RPMI8226 (cell line): Measurements from ENCODE around the gene SUN1.
A peak's percentile ranks its signal among the peaks of the same experiment; 100 is the strongest.

Source experiments
- DNase-seq: peaks from one replicate; pipeline ENCODE4 v3.0.0-alpha.2; 2015

SUN1 gene

DNA sequence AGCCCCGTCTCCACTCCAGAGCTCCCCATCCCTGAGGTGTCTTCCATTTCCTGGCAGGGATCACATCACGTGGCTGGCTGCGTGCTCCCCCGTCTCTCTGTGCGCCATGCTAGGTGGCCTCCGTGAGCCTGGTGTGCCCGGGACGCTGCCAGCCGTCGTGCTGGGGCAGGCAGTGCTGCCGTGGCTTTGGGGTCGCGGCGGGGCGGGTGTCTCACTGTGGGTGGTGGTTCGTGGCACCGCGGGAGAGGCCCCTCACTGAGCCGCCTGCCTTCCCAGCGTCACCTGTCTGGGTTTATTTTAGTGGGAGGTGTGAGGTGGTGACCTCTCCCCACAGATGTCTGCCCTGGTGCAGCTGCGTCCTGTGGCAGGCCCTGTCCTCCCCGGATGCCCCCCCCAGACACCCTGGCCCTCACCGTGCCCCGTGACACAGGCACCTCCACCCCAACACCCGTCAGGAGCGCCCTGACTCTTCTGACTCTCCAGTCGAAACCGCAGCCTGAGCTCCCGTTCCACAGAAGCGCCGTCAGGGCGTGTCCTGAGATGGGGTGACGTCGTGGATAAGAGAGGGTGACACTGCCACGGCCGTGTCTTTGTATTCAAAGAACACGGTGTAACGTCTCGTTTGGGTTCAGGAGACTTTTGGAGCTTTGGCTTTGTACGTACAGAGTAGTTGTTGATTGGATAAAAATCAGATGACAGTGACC lies 62.0 kb downstream of the SUN1 start:
- no peak for DNase-seq

DNA sequence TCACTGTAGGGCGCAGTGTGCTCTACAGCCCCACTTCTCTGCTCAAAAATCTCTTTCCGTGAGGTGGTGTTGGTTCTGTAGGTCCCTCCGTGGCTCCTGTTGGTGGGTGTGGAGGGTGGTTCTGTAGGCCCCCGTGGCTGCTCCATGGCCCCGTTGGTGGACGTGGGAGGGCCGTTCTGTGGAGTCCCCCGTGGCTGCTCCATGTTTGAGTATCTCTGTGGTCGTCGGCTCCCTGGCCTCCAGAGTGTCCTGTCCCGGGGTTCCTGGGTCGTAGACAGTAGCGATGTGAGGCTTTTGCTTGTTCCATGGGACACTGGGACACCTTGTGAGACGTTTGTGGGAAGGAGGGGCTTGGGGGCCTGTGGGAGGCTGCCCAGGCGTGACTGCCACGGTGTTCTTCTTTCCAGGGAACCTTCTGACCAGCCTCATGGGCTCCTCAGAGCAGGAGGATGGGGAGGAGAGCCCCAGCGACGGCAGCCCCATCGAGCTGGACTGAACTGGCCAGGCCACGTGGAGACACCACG lies 62.7 kb downstream of the SUN1 start:
- DNase-seq: no peak

DNA sequence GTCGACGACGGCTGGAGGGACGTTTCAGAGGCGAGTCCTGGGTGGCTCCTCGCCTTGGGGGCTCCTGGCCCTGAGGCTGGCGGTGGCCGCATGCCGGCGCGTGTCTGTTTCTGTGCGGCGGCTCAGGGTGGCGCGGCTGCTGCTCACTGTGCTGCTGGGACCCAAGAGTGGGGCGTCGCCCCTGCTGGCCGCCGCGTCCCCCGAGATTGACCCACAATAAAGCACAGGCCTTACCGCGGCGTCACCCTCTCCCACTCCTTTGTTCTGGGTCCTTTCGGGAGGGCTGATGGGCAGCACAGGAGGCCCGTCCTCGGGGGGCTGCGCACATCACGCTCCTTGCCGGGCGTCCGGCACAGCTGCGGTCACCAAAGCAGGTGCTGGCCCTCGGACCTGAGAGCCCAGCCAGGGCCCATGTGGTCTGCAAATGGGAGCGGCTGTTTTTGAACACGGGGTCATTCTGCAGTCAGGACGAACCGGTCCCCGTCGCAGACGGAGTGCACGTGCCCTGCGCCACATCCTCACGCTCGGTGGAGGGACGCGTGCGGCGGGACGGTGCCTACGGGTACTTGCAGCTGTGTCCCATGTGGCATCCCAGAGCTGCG lies 63.3 kb downstream of the SUN1 start:
- DNase-seq: no peak

DNA sequence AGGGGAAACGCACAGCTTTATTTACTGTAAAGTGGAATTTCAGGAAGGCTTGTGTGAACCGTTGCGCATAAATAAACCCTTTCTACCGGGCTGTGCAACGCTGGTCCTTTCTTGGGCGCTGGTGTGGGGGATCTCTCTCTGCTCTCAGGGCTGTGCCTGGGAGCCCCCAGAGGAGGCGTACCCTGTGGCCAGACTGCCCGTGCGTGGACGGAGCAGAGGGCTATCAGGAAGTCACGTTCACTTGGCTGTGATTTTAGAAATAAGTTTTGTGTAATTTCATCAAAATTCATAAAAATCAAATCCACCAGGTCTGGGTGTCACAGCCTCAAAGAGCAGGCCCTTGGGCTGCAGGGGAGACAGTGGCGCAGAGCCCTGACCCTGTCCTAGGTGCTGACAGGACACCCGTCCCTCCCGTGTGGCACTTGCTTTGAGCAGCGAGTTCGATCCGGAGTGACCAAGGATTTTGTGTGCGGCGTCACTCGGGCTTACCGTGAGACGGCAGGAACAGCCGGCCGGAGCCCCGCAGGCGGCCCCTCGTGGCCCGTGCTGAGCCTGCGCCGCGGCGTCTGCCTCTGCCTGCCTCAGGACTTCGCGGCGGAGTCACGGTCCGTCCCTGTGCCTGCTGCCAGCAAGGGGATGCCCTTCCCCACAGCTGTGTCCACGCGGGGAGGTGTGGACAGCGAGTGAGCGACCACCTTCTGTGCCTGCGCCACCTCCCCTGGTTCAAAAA lies 64.2 kb downstream of the SUN1 start:
- no peak for DNase-seq

DNA sequence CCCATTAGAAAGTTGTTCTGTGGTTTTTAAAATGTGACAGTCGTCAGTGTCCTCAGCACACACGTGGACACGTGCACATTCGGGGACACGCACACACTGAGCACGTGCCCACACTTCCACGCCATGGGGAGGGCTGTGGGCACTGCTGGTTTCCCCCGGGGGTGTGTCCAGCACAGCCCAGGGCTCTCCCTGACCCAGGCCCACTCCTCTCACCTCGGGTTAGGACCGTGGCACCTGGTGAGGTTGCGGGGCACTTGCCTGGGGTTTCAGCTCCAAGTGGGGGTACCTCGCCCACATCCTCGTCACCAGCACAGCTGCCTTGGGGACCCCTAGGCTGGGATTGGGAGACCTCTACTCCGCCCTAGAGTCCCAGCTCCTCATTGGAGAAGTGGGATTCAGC lies 64.8 kb downstream of the SUN1 start:
- DNase-seq: no peak

DNA sequence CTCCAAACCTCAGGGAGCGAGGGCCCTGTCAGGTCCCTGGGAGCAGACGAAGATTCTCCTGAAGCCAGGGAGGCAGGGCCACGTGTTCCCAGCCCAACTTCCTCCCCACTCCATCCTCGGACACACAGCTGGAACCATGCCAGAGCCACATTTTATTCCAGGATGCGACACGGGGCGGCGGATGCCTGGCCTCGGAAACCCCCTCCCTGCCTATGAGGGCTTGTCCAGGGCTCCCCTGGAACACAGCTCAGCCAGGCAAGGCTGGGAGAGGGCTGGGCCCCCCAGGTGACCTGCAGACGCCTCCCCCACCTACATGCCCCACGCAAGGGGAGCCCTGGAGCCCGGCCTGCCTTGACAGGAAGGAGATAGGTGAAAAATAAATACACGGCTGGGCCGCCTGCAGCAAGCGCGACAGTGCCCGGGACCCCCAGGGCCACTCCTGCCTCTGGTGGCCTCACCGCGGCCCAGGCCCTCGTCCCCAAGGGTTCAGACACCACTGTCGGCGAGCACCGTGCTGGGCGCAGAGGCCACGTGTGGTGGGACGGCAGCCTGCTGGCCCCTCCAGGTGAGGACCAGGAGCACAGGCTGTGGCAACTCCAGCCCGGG lies 65.6 kb downstream of the SUN1 start:
- DNase-seq: no peak

DNA sequence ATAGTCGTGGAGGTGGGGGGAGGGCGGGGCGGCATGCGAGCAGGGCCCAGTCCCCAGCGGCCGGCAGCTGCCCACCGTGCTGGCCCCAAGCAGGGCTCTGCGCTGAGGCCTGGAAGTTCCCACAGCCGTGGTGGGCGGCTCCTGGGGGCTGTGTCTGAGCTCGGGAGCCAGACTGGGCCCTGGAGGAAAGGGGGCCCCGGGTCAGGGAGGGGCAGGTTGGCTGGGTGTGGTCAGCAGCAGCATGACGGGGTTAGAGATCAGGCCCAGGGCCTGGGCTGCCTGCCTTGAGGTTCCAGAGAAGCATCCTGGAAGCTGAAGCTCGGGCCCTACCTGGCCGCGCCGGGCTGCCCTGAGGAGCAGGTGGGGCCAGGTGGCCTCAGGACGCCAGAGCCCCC lies 66.2 kb downstream of the SUN1 start:
- no peak for DNase-seq

DNA sequence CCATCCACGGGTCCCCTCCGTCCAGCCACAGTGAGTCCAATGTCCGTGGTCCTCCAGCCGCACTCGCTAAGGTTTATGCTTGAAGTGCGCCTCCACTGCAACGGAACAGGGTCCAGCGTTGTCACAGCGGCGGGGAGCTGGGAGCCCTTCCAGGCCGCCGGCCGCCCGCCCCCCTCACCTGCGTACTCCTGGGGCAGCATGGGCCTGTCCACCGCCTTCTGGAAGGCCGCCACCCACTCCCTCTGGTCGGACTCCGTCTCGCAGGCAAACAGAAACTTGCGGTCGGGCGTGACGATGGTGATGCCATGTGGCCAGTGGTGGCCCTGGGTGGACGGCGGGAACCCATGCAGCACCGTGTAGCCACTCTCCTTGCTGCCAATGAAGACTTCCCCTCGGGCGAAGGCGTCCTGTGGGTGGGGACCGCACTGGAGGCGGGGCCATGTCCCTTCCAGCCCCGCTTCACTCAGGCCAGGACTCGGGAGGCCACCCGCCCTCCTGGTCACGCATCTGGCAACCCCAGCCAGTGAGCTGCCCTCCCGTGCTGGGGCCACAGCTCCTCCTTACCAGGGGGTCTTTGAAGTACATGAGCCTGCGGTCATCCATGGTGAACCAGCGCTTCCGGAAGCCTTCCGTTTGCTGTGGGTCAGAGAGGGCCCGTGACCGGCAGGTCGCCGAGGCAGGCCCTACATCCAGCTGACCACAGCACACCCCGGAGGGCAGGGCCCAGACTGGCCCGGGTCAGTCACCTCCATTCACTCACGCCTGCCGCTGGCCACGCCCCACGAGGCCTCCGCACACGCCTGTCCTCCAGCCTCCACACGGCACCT lies 66.8 kb downstream of the SUN1 start:
- DNase-seq: no peak

DNA sequence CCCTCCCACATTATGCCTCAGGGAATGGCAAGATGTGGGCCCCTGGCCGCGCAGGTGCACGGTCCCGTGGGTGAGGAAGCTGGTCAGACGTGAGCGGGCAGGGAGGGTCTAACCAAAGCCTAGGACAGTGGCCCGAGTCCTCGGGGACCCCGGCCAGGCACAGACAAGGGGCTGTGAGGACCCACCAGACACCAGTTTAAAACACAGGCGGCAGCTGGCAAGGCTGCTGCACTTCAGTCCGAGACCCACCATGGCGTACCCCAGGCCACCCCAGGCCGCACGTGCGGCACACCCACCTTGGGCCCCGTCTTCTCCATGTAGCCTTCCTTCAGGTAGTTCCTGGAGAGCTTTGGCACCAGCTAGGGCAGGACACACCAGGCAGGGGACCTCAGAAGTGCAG lies 67.5 kb downstream of the SUN1 start:
- no peak for DNase-seq

DNA sequence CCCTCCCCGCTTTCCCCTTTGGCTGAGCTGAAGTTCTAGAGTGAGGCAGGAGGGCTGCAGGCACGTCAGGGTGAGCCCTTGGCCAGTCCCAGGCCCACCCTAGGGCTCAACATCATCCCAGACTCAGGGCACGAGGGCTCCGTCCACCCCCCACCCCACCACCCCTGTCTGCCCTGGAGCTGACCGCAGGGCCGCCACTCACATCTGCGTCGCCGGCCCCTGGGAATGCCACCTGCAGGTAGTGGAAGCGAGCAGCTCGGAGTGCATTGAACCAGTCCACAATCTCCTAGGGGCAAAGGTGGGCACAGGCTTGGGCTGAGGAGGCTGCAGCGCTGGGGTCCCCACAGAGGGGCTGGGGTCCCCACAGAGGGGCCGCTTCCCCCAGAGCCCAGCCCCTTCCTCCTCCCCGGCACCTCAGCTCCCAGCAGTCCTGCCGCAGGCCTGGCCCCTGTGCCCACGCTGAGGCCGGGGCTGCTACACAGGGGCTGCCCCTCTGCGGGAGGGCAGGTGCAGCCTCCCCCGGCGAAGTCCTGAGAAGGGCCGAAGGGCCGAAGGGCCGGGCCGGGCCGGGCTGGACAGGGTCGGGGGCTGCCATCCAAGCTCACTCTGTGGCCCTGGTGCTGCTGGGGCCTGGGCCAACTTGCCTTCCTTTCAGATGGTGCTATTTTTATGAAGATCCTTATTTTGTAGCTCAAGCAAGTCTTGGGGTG lies 68.2 kb downstream of the SUN1 start:
- DNase-seq: no peak

DNA sequence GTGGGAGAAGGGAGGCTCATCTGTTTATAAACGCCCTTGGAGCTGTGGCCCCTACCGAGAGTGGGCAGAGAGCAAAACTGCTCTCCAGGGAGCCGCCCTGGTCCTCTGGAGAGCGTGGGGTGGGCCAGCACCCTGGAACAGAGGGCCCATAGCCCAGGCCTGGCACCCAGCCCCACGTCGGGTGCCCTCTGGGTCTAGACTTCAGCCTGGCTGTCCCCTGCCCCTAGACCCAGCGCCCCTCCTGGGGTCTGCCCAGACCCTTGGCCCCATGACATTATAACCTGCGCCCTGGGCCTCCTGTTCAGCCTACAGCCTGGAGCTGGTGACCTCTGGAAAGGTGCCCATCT lies 68.7 kb downstream of the SUN1 start:
- DNase-seq: no peak

DNA sequence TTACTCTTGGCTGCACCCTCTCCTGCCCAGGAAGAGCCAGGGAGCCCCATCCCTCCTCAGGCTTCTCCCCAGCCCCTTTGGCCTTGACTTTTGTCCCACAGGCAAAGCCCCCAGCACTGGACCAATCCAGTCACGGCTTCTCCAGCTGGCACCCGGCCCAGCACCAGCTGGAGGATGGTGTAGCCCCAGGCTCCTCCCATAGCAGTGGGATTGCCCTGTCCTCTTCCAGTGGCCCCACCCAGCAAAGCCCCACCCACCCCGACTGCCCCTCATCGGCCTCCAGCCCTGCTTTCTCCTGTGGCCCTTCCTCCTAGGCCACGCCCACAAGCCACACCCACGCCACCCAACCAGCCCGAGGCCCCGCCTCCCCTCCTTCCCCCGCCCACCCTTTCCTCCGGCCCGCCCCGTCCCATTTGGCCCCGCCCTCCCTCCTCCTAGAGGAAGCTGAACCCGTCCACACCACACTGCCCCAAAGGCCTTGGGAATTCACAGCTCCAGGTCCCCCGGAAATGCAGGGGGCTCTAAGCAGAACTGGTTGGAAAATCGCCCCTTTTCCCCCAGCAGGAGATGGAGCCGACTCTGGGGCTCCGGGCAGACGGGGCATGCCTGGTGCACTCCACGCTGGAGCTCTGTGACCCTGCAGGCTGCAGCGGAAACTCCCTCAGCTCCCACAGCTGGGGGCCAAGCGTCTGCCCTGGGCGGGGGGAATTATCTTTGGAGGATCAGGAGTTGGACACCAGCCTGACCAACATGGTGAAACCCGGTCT lies 69.3 kb downstream of the SUN1 start:
- DNase-seq: peak; percentile 75

DNA sequence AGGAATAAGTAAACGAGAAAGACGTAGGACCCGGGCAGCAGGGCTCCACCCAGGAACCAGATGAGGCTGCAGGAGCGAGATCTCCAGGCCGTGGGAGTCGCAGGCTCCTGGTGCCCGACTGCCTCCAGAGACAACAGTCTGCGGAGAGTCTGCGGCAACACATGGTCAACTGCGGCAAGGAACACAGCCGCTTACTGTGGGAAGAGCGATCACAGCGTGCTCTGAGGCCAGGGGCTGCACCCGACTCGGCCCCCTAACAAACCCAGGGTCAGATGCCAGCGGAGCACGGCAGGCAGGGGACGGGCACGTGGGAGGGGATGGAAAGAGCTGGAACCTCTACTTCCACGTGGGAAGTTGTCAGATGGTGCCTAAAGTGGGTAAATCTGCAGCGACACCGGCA lies 70.7 kb downstream of the SUN1 start:
- no peak for DNase-seq

DNA sequence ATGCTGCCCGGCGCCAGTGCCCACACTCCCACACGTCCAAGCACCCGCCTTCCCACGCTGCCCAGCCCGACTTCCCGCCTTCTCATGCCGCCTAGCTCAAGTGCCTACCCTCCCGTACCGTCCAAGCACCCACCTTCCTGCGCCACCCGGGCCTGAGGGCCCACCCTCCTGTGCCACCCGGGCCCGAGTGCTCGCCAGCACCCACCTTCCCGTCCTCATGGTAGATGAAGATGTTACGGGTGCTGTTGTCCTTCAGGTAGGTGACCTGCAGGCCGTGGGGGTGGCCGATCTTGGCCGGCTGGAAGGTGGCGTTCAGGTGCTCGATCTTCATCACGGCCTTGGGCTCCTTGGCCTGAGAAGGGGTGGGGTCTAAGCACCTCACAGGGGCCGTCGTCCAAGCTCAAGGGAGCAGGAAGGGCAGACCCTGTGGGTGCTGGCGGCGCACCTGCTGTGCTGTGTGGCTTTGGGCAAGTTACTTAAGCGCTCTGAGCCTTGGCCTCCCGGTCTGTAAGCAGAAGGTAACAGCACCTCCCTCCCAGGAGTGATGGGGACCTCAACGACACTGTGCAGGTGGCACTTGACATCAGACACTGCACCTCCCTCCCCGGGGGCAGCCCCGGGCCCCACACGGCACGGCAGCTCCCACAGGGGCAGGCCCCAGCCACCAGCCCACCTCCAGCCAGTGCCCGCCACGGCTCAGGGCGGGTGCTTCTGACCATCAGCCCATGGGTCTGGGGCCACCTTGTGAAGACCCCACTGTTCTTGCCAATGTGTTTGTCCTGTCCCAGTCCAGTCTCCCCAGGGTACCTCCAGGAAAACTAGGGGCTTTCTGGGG lies 71.9 kb downstream of the SUN1 start:
- no peak for DNase-seq

DNA sequence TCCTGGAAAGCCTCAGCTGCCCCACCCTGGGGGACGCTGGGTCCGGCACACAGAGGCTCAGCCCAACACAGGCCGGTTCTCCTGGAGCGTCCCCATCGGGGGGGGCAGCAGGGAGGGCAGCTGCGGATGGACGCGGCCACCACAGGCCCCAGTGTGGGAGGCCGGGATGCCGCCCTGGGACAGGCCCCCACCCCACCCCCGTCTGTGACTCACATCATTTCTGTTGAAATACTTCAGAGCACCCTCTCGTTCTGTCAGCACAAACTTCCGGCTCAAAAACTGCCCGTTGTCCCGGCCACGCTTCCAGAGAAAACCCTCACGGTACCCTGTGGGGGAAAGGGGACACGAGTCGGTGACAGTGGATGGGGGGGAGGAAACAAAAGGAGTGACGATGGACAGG lies 72.6 kb downstream of the SUN1 start:
- DNase-seq: no peak

DNA sequence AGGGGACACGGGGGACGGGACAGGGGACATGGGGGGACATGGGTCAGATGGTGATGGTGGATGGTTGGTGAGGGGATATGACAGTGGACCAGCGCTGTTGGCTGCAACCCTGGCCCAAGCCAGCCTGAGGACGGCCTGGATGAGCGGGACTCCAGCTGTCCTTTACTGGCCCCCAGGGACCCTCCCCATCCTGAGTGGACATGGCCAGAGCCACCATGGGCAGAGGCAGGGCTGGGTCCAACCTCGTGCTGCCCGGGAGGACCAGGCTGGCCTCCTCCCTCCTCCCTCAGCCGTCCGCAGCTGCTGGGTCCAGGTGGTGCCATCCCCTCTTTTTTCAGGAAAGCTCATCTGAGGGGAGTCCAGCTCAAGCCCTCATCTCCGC lies 74.5 kb downstream of the SUN1 start:
- no peak for DNase-seq

DNA sequence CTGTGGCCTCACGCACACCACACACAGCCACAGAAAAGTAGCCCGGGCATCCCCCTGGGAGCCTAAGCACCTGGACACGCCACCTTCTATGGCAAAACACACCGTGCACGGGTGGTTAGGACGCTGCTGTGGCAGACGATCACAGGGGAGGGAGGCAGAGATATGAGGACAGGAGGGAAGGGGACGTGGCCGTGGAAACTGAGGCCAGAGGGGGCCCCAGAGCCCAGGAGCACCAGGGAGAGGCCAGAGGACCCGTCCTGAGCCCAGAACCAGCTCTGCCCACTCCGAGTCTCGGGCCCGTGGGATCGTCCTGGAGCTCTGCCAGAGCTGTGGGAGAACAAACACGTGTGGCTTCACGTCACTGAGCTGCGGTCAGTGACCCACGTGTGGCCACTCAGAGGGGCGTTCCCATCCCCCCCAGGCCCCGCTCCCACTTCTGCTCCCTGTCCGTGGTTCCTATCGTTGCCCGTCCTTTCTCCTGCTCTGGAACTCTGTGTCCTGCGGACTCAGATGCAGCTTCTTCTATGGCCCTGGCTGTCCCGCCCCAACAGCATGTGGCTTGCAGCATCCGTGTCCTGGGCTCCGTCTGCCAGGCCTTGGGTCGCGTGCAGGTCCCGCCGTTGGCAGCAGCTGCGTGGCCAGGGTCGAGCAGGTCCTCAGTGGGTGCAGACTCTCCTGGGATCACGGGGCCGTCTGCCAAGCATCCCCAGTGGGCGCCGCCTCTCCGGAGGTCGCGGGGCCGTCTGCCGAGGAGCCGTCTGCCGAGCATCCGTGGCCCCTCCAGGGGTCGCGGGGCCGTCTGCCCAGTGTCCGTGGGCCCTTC lies 75.1 kb downstream of the SUN1 start:
- no peak for DNase-seq

DNA sequence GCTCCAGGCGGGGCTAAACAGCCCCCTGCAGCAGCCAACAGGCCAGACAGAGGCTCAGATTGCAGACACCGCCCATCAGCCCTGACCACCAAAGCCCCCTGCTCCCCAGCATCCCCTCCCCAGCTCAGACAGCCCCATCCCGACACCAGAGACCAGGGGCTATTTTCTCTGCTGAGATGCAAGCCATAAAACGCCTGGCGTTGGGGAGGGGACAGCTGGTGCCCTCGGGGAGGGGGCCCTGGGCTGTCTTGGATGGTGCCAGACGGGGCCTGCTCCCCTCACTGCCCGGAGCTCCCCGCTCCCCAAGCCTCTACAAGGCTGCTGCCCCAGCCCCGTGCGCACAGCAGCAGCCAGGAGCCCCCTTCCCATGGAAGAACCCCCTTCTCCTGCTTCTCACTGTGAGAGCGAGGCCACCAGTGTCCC lies 75.9 kb downstream of the SUN1 start:
- DNase-seq: no peak

DNA sequence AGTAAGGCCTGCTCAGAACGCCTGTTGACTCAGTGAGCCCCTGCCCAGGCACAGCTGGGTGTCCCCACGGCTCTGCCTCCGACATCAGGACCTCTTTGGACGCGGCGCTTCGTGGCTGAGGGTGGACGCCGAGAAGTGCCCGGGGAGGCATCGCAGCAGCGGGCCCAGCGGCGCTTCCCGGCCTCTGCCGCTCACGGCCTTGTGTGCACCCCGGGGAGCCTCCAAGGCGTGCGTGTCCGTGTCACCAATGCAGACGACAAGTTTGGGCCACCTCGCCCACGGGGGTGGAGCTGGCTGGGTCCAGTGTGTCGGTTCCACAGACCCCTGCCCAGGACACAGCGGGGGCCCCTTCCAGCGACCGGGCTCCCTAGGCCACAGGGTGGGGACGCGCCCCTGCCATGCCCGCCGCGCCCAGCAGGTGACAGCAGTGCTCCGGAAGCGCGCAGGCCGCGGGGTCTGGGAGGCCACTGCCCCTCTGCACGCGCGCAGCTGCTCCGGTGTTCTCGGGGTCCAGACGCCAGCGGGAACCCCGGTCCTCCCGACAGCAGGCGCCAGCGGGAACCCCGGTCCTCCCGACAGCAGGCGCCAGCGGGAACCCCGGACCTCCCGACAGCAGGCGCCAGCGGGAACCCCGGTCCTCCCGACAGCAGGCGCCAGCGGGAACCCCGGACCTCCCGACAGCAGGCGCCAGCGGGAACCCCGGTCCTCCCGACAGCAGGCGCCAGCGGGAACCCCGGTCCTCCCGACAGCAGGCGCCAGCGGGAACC lies 76.5 kb downstream of the SUN1 start:
- DNase-seq: peak; percentile 75
